Neuronal stem cell (in vitro differentiated cells): ENCODE data around the gene CFAP221.

Experiments used
- DNase-seq: peaks from one replicate; pipeline ENCODE4 v3.0.0-alpha.2; 2013; ENCODE audit warnings: low spot score
- H2AFZ ChIP-seq: one replicate; pipeline ENCODE4 v1.6.1; 2013; ENCODE audit warnings: mild to moderate bottlenecking, low read length, inconsistent platforms
- H2AK5ac ChIP-seq: 2 replicates; pipeline ENCODE4 v1.6.1; 2013; ENCODE audit warnings: low read depth, mild to moderate bottlenecking, inconsistent platforms, low read length, moderate library complexity, mixed read lengths
- H2BK120ac ChIP-seq: 2 replicates; pipeline ENCODE4 v1.6.1; 2013; ENCODE audit warnings: low read depth, mild to moderate bottlenecking, inconsistent platforms, low read length, moderate library complexity, mixed read lengths
- H2BK12ac ChIP-seq: one replicate; pipeline ENCODE4 v1.6.1; 2013; ENCODE audit warnings: low read length, inconsistent platforms
- H2BK15ac ChIP-seq: 2 replicates; pipeline ENCODE4 v1.6.1; 2013; ENCODE audit warnings: mild to moderate bottlenecking, low read length, inconsistent platforms, mixed read lengths
- H2BK5ac ChIP-seq: one replicate; pipeline ENCODE4 v1.6.1; 2013; ENCODE audit warnings: inconsistent platforms, mild to moderate bottlenecking, low read length, moderate library complexity
- H3K14ac ChIP-seq: one replicate; pipeline ENCODE4 v1.6.1; 2013; ENCODE audit warnings: low read length, inconsistent platforms
- H3K18ac ChIP-seq: 2 replicates; pipeline ENCODE4 v1.6.1; 2013; ENCODE audit warnings: low read length, inconsistent platforms
- H3K23ac ChIP-seq: 2 replicates; pipeline ENCODE4 v1.6.1; 2013; ENCODE audit warnings: low read depth, mild to moderate bottlenecking, mixed read lengths, low read length, inconsistent platforms; ENCODE audit not compliant: poor library complexity
- H3K27ac ChIP-seq: replicated peaks from 3 replicates; pipeline ENCODE4 v1.5.1; 2013; ENCODE audit warnings: low read length, inconsistent platforms
- H3K27me3 ChIP-seq, 3 experiments: 2 replicates each; pipeline ENCODE4 v1.6.1; 2013; ENCODE audit warnings: low read length in 3 of 3, mild to moderate bottlenecking in 2 of 3, inconsistent platforms in 1 of 3, low read depth in 1 of 3, mixed read lengths in 1 of 3, moderate library complexity in 1 of 3; ENCODE audit not compliant: control insufficient read depth in 3 of 3, insufficient read depth in 3 of 3
- H3K36me3 ChIP-seq, 2 donors: replicated peaks in 1 of 2; 2 replicates each; pipeline ENCODE4 v1.6.1; 2013; ENCODE audit warnings: low read length in 2 of 2; ENCODE audit not compliant: control insufficient read depth in 2 of 2, insufficient read depth in 2 of 2
- H3K4ac ChIP-seq: 2 replicates; pipeline ENCODE4 v1.6.1; 2013; ENCODE audit warnings: inconsistent platforms, mild to moderate bottlenecking, low read length, moderate library complexity
- H3K4me1 ChIP-seq, 2 donors: 1 replicate in 1 of 2; 2 replicates in 1 of 2; pipeline ENCODE4 v1.6.1; 2013; ENCODE audit warnings: low read length in 2 of 2, low read depth in 1 of 2; ENCODE audit not compliant: control insufficient read depth in 2 of 2, insufficient read depth in 1 of 2
- H3K4me2 ChIP-seq: one replicate; pipeline ENCODE4 v1.6.1; 2013; ENCODE audit warnings: mild to moderate bottlenecking, low read length, inconsistent platforms; ENCODE audit not compliant: insufficient read depth, poor library complexity, severe bottlenecking
- H3K4me3 ChIP-seq, 2 donors: 2 replicates each; pipeline ENCODE4 v1.5.1; 2013; ENCODE audit warnings: low read length in 2 of 2, mild to moderate bottlenecking in 2 of 2, inconsistent platforms in 1 of 2, moderate library complexity in 1 of 2
- H3K79me1 ChIP-seq: one replicate; pipeline ENCODE4 v1.6.1; 2013; ENCODE audit warnings: low read depth, mild to moderate bottlenecking, inconsistent platforms, low read length, moderate library complexity
- H3K9ac ChIP-seq: one replicate; pipeline ENCODE4 v1.6.1; 2013; ENCODE audit warnings: mild to moderate bottlenecking, low read depth, low read length, inconsistent platforms; ENCODE audit not compliant: poor library complexity
- H3K9me3 ChIP-seq, 2 donors: replicated peaks in 1 of 2; 2 replicates each; pipeline versions ENCODE3 to v1.6.1; 2013; ENCODE audit warnings: low read length in 2 of 2, mild to moderate bottlenecking in 2 of 2, inconsistent platforms in 1 of 2, low read depth in 1 of 2, mixed read lengths in 1 of 2, moderate library complexity in 1 of 2; ENCODE audit not compliant: control insufficient read depth in 2 of 2, insufficient read depth in 1 of 2
- H4K8ac ChIP-seq: one replicate; pipeline ENCODE4 v1.6.1; 2013; ENCODE audit warnings: low read depth, mild to moderate bottlenecking, inconsistent platforms, low read length, moderate library complexity
- H4K91ac ChIP-seq: one replicate; pipeline ENCODE4 v1.6.1; 2013; ENCODE audit warnings: low read length, low read depth, mild to moderate bottlenecking, inconsistent platforms; ENCODE audit not compliant: poor library complexity
- WGBS, 2 donors: extraction: QIAGEN DNeasy Blood & Tissue Kit; methylation state at CpG; one replicate each; pipeline ENCODE4 v1.1.7; 2013; ENCODE audit warnings: missing lambda C conversion rate in 2 of 2, mixed read lengths in 1 of 2; ENCODE audit not compliant: insufficient read length in 2 of 2, insufficient replicate concordance in 1 of 2; ENCODE audit errors: extremely low coverage in 2 of 2; 5-methylcytosine and 5-hydroxymethylcytosine counted together

Gene CFAP221

GRCh38 chr2:119692954-119693353 is 148.7 kb downstream of the CFAP221 start:
- H3K4me1 ChIP-seq: peaks cover 28 to 34% of the 10 kb centered on the region in 2 donors
- H4K91ac ChIP-seq: no peak overlapping the region
- no peak overlapping the region for H3K18ac ChIP-seq
- H2BK5ac ChIP-seq: no peak overlapping the region
- H3K4me3 ChIP-seq: no peak overlapping the region
- H3K14ac ChIP-seq: peak overlapping the region; percentile 42
- no peak overlapping the region for H3K4ac ChIP-seq
- no peak overlapping the region for H4K8ac ChIP-seq
- DNase-seq: no peak
- WGBS, 2 donors: no CpG with 5 or more reads among the region's 7 CpGs
- H3K79me1 ChIP-seq: no peaks in the 10 kb centered on the region
- H3K36me3 ChIP-seq: peaks cover 3 to 11% of the 10 kb centered on the region in 2 donors
- H2AFZ ChIP-seq: no peak overlapping the region
- no peaks in the 10 kb centered on the region for H3K27me3 ChIP-seq
- no peak overlapping the region for H3K9ac ChIP-seq
- H3K23ac ChIP-seq: no peak overlapping the region
- no peak overlapping the region for H3K4me2 ChIP-seq
- no peak overlapping the region for H2AK5ac ChIP-seq
- H3K9me3 ChIP-seq: peaks cover 0 to 2% of the 10 kb centered on the region in 2 donors
- H2BK15ac ChIP-seq: no peak overlapping the region
- no peak overlapping the region for H2BK12ac ChIP-seq
- H3K27ac ChIP-seq: no peak overlapping the region
- H2BK120ac ChIP-seq: no peak overlapping the region

- Histone ChIP-seq H3K27me3 (no peaks in the 10 kb centered on the region), H3K9me3 (peaks cover 0 to 2% of the 10 kb centered on the region in 2 donors), H3K79me1 (no peaks in the 10 kb centered on the region), H3K4me1 (peaks cover 28 to 34% of the 10 kb centered on the region in 2 donors), H4K8ac (no peak overlapping the region), H3K4me2 (no peak overlapping the region), H4K91ac (no peak overlapping the region), H3K9ac (peak overlapping the region; percentile 33), H2BK5ac (no peak overlapping the region), H3K23ac (peak overlapping the region; percentile 56), H2AFZ (no peak overlapping the region), H2BK15ac (no peak overlapping the region), H2BK12ac (peak overlapping the region; percentile 35), H3K36me3 (peaks cover 3 to 5% of the 10 kb centered on the region in 2 donors), H3K4me3 (peak overlapping the region in 1 of 2 donors; percentile 40), H3K14ac (no peak overlapping the region), H2BK120ac (no peak overlapping the region), H3K4ac (no peak overlapping the region), H3K18ac (no peak overlapping the region), H3K27ac (no peak overlapping the region), H2AK5ac (no peak overlapping the region)
- no CpG with 5 or more reads among the region's 3 CpGs for WGBS, 2 donors
- DNase-seq: no peak
Observed at GRCh38 chr2:119693567-119693966, 149.3 kb downstream of the CFAP221 start.

GRCh38 chr2:119693967-119694366 is 149.7 kb downstream of the CFAP221 start:
- Histone ChIP-seq H2BK12ac (peak overlapping the region; percentile 35), H3K36me3 (peaks cover 3% of the 10 kb centered on the region in 2 donors), H4K8ac (no peak overlapping the region), H3K4ac (no peak overlapping the region), H2AFZ (peak overlapping the region; percentile 79), H3K4me3 (peak overlapping the region in 1 of 2 donors; percentile 40), H3K23ac (peak overlapping the region; percentile 56), H3K18ac (peak overlapping the region; percentile 5), H3K4me1 (peaks cover 30 to 34% of the 10 kb centered on the region in 2 donors), H3K27me3 (no peaks in the 10 kb centered on the region), H2BK120ac (no peak overlapping the region), H3K79me1 (no peaks in the 10 kb centered on the region), H3K14ac (no peak overlapping the region), H2AK5ac (no peak overlapping the region), H2BK5ac (no peak overlapping the region), H3K9me3 (peaks cover 0 to 2% of the 10 kb centered on the region in 2 donors), H4K91ac (no peak overlapping the region), H3K4me2 (no peak overlapping the region), H2BK15ac (no peak overlapping the region), H3K27ac (no peak overlapping the region), H3K9ac (peak overlapping the region; percentile 33)
- 100% methylated on average over 2 of the region's 5 CpGs; no CpG with 5 or more reads in 1 of the 2 donors for WGBS, 2 donors
- no peak for DNase-seq

GRCh38 chr2:119694470-119694844 is 150.2 kb downstream of the CFAP221 start:
- Histone ChIP-seq H2AK5ac (peak overlapping the region; percentile 5), H3K4me2 (no peak overlapping the region), H3K36me3 (peaks cover 0 to 3% of the 10 kb centered on the region in 2 donors), H4K91ac (no peak overlapping the region), H3K9me3 (peaks cover 0 to 2% of the 10 kb centered on the region in 2 donors), H3K14ac (no peak overlapping the region), H3K4me1 (peaks cover 34 to 35% of the 10 kb centered on the region in 2 donors), H3K9ac (no peak overlapping the region), H3K79me1 (no peaks in the 10 kb centered on the region), H2AFZ (peak overlapping the region; percentile 79), H2BK5ac (no peak overlapping the region), H3K27ac (peak overlapping the region; percentile 15), H3K4ac (no peak overlapping the region), H3K27me3 (no peaks in the 10 kb centered on the region), H4K8ac (no peak overlapping the region), H3K4me3 (no peak overlapping the region), H3K23ac (no peak overlapping the region), H3K18ac (peak overlapping the region; percentile 42), H2BK15ac (peak overlapping the region; percentile 33), H2BK120ac (no peak overlapping the region), H2BK12ac (peak overlapping the region; percentile 24)
- no CpG with 5 or more reads among the region's 10 CpGs for WGBS, 2 donors
- DNase-seq: no peak
